ENCODE data around the gene ZNF860. TPM values are rescaled to one million over a fixed set of nuclear protein-coding genes. Genes with fewer than 3 reads are reported as not detected.

ZNF860 gene
- total RNA-seq = 1.6 TPM
- long read RNA-seq, partial matches to known transcripts = 1 of 3 reads
- long read RNA-seq, other reads (novel, unspliced or antisense) = 1 of 3 reads

GRCh38 chr3:31981206-31982181 lies at the start of gene ZNF860, which contains the start of gene OSBPL10:
ZNF860 (plus strand) TSS chr3:31981750; CDS start chr3:31989080, 7,330 bp downstream.
OSBPL10 (minus strand) TSS chr3:31981262; CDS start chr3:31981179, 83 bp downstream.
- TF ChIP-seq, protein P1, sequence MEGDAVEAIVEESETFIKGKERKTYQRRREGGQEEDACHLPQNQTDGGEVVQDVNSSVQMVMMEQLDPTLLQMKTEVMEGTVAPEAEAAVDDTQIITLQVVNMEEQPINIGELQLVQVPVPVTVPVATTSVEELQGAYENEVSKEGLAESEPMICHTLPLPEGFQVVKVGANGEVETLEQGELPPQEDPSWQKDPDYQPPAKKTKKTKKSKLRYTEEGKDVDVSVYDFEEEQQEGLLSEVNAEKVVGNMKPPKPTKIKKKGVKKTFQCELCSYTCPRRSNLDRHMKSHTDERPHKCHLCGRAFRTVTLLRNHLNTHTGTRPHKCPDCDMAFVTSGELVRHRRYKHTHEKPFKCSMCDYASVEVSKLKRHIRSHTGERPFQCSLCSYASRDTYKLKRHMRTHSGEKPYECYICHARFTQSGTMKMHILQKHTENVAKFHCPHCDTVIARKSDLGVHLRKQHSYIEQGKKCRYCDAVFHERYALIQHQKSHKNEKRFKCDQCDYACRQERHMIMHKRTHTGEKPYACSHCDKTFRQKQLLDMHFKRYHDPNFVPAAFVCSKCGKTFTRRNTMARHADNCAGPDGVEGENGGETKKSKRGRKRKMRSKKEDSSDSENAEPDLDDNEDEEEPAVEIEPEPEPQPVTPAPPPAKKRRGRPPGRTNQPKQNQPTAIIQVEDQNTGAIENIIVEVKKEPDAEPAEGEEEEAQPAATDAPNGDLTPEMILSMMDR (IDR thresholded peaks at IDR 0.05) = no peak
- H3K36me3 ChIP-seq = no peaks in the 10 kb centered on the region
- peaks cover 18% of the 10 kb centered on the region for H3K4me1 ChIP-seq
- intact Hi-C loops (cut with DNase I) = no loop called here
- peak within 1 kb of the TSS; percentile 85 for H3K27ac ChIP-seq
- no peaks in the 10 kb centered on the region for H3K9me3 ChIP-seq
- DNase-seq = peak; percentile 92
- H3K4me3 ChIP-seq = peak within 1 kb of the TSS; percentile 75
- peak; percentile 86 for ATAC-seq
- H3K27me3 ChIP-seq = no peaks in the 10 kb centered on the region

DNA sequence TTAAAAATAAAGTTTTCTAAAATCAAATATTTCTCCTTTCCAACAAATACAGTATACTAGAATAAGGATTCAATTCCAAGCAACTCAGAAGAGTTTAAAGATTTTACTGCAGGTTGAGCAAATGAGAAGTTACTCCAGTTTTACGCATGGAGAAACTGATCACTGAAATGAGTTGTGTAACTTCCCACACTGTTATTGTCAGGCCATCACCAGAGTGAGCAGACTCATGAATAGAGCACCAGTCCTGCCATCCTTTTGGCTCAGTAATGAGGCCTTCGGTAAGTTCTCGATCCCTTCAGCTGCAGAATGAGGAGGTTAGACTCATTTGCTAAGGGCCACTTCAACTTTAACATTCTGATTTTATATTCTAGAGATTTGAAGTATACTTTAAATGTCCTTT lies 48.6 kb upstream of the ZNF860 start:
- DNase-seq = no peak
- H3K27me3 ChIP-seq = no peaks in the 10 kb centered on the region
- TF ChIP-seq, protein P1 (IDR thresholded peaks at IDR 0.05) = no peak
- no peak overlapping the region for H3K27ac ChIP-seq
- H3K4me1 ChIP-seq = peaks cover 24% of the 10 kb centered on the region
- no peaks in the 10 kb centered on the region for H3K9me3 ChIP-seq
- H3K36me3 ChIP-seq = no peaks in the 10 kb centered on the region
- intact Hi-C loops (cut with DNase I) = no loop called here
- no peak overlapping the region for H3K4me3 ChIP-seq
- ATAC-seq = no peak

DNA sequence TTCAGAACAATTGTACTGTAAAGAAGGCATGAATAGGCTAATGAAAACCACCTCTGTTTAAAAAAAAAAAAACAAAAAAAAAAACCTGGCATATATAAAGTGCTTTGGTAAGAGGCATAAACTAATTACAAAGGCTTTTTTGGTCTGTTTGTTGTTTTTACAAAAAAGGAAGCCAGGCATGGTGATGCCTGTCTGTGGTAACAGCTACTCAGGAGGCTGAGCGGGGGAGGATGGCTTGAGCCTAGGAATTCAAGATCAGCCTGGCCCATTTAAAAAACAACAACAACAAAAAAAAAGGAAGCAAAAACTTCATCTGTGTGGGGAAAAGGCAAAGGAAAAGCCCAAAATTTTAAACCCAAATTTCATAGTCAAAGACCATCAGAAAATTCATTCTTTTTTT lies 47.5 kb upstream of the ZNF860 start:
- no peak overlapping the region for H3K4me3 ChIP-seq
- H3K4me1 ChIP-seq = peaks cover 24% of the 10 kb centered on the region
- H3K27ac ChIP-seq = no peak overlapping the region
- no peaks in the 10 kb centered on the region for H3K9me3 ChIP-seq
- intact Hi-C loops (cut with DNase I) = no loop called here
- H3K27me3 ChIP-seq = no peaks in the 10 kb centered on the region
- TF ChIP-seq, protein P1 (IDR thresholded peaks at IDR 0.05) = no peak
- no peaks in the 10 kb centered on the region for H3K36me3 ChIP-seq
- DNase-seq (no peak), ATAC-seq (no peak)

DNA sequence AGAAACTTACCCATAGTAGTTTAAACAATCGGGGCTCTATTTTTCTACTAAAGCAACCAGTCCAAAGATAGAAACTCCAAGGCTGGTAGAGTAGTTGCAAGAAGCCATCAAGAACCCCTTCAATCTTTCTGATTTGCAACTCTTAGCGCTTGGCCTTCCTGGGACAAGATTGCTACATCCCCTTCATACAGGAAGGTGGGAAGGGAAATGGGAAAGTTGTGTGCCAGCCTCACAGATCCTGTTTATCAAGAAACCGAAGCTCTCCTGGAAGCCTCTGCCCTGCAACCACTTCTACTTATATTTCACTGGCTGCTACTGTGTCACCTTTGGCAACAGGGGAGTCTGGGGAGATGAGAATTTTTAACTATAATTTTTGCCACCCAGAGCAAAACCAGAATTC lies 46.7 kb upstream of the ZNF860 start:
- Histone ChIP-seq H3K4me3 (no peak overlapping the region), H3K36me3 (no peaks in the 10 kb centered on the region), H3K4me1 (peaks cover 24% of the 10 kb centered on the region), H3K27me3 (no peaks in the 10 kb centered on the region), H3K27ac (no peak overlapping the region), H3K9me3 (no peaks in the 10 kb centered on the region)
- intact Hi-C loops (cut with DNase I) = no loop called here
- TF ChIP-seq, protein P1 (IDR thresholded peaks at IDR 0.05) = no peak
- ATAC-seq (peak; percentile 79), DNase-seq (no peak)

DNA sequence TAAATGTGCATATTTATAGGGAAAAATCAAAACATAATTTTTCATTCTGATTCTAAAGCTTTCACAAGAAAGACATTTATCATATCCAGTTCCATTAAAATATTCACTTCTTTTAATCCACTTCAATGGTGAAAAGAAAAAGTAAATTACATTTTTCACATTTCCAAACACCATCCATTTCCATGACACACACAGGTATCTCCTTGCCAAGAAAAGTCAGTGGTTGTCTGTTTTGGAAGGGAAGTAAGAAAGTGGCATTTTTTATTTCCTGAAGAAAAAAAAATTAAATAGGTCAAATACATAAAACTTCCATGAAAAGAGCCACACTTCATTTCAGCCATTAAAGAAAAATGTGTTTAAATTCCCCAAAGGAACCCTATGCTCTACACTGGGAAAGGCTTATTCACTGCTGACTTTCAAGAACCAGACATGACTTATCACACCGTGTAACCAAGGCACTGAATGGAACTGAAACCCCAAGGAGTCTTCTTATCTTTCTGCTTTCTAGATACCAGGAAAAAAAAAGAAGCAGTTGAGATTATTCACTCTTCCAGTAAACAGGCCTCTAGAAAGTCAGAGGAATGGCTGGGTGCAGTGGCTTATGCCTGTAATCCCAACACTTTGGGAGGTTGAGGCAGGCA lies 45.0 kb upstream of the ZNF860 start:
- no peak for ATAC-seq

More for the DNA sequence above, 45.0 kb upstream of the ZNF860 start:
- no peak overlapping the region for H3K27ac ChIP-seq
- TF ChIP-seq, protein P1 (IDR thresholded peaks at IDR 0.05) = no peak
- intact Hi-C loops (cut with DNase I) = no loop called here
- H3K36me3 ChIP-seq = no peaks in the 10 kb centered on the region
- no peaks in the 10 kb centered on the region for H3K9me3 ChIP-seq
- H3K4me3 ChIP-seq = no peak overlapping the region
- peaks cover 31% of the 10 kb centered on the region for H3K4me1 ChIP-seq
- DNase-seq = no peak
- no peaks in the 10 kb centered on the region for H3K27me3 ChIP-seq
